ENCODE data around the gene CHRNB2. TPM values are rescaled to one million over a fixed set of nuclear protein-coding genes. Genes with fewer than 3 reads are reported as not detected.

Gene CHRNB2
- total and polyA plus RNA-seq, 2 of the 8 experiments (the other 6 are each of a cell fraction or from before 2014, with no cell fraction given), result 3.1 to 4.1 TPM

- no peak overlapping the region for H3K4ac ChIP-seq (replicated peaks; ENCODE audit: insufficient read length, low read depth, low read length)
- H2BK20ac ChIP-seq (ENCODE audit: low read length), result peak overlapping the region; percentile 21; the same call in 1 of the 2 replicates
- H3K4me2 ChIP-seq (ENCODE audit: insufficient read depth in 1 of 2, low read depth in 2 of 2, low read length in 2 of 2), result peak overlapping the region; percentile 89 to 96
- H2BK15ac ChIP-seq (ENCODE audit: low read length), result no peak overlapping the region
- no peak overlapping the region for H3K23ac ChIP-seq (ENCODE audit: insufficient read length)
- H3K79me1 ChIP-seq (ENCODE audit: low read depth, low read length), result peaks cover 9% of the 10 kb centered on the region; the same call in 1 of the 2 replicates
- peaks cover 0 to 11% of the 10 kb centered on the region in 2 experiments for H4K20me1 ChIP-seq (replicated peaks in 1 of 2; ENCODE audit: control insufficient read depth in 1 of 2, insufficient read depth in 2 of 2, low read length in 2 of 2)
- H3K4me1 ChIP-seq (replicated peaks in 1 of 4; ENCODE audit: control insufficient read depth in 3 of 4, insufficient read depth in 4 of 4, low read length in 3 of 4), result peaks cover 8 to 24% (median 15%) of the 10 kb centered on the region in 4 experiments; a peak in 6 of 7 replicates
- peaks cover 9% of the 10 kb centered on the region for H3K23me2 ChIP-seq (ENCODE audit: low read depth, low read length)
- H2AFZ ChIP-seq (ENCODE audit: low read length), result no peak overlapping the region
- WGBS, 2 experiments (ENCODE audit: extremely low coverage in 1 of 2, insufficient coverage in 1 of 2, insufficient read length in 1 of 2, insufficient replicate concordance in 2 of 2, low coverage in 1 of 2, low lambda C conversion rate in 2 of 2, missing lambda C conversion rate in 1 of 2), result 4% methylated on average over 25 of the region's 37 CpGs; no CpG with 5 or more reads in 1 of the 2 experiments
- no peaks in the 10 kb centered on the region; a peak in 1 of 8 replicates for H3K36me3 ChIP-seq (ENCODE audit: control insufficient read depth in 2 of 4, insufficient read depth in 4 of 4, low read length in 3 of 4)
- ChIA-PET CTCF (ENCODE audit: partially characterized antibody) (interaction anchor here (1.0 to 2.1 kb wide), 3 partner anchors 10 to 49 kb away, joined by 3 to 7 read pairs (median 4); no protein-coding TSS in a partner anchor), POLR2A (ENCODE audit: partially characterized antibody) (interaction anchor here (0.5 to 9.4 kb wide), 12 partner anchors 9 to 353 kb away, joined by 3 to 111 read pairs (median 4); partner anchors contain the start of genes PMVK and PYGO2)
- H4K8ac ChIP-seq (ENCODE audit: extremely low read depth, insufficient read depth, low read length), result peak overlapping the region; percentile 98; the same call in 1 of the 2 replicates
- H2BK5ac ChIP-seq (ENCODE audit: low read depth, low read length), result peak overlapping the region; percentile 99
- H3K14ac ChIP-seq (ENCODE audit: insufficient read length), result no peak overlapping the region
- H3K79me2 ChIP-seq (ENCODE audit: control insufficient read depth in 1 of 2, insufficient read depth in 2 of 2, low read length in 2 of 2), result peaks cover 31 to 74% of the 10 kb centered on the region in 2 experiments
- FAIRE-seq, result no peak
- H3K56ac ChIP-seq (replicated peaks; ENCODE audit: insufficient read length, low read depth, low read length), result peak overlapping the region; percentile 77
- H2AK5ac ChIP-seq (ENCODE audit: low read depth, low read length), result no peak overlapping the region
- H2BK120ac ChIP-seq (replicated peaks; ENCODE audit: low read depth, low read length), result peak overlapping the region; percentile 87
- no peaks in the 10 kb centered on the region for H3K9me3 ChIP-seq (ENCODE audit: insufficient read depth in 2 of 2, low read depth in 1 of 2, low read length in 1 of 2)
- no peaks in the 10 kb centered on the region for H3K27me3 ChIP-seq (replicated peaks in 1 of 4; ENCODE audit: control insufficient read depth in 3 of 4, extremely low read depth in 1 of 4, insufficient read depth in 3 of 4, low read length in 3 of 4)
- H3K4me3 ChIP-seq (ENCODE audit: extremely low read depth in 1 of 4, insufficient read depth in 2 of 4, low read depth in 3 of 4, low read length in 4 of 4), result peak overlapping the region; percentile 65 to 96 (median 91)
- H2BK12ac ChIP-seq (ENCODE audit: low read depth, low read length), result no peak overlapping the region; the same call in 1 of the 2 replicates
- H4K5ac ChIP-seq (ENCODE audit: insufficient read length, low read depth, low read length), result peak overlapping the region; percentile 95
- DNase-seq (ENCODE audit: low read depth in 1 of 2, low spot score in 2 of 2), result peak in 1 of 2 experiments; percentile 73
- peak overlapping the region in 3 of 4 experiments; percentile 94 to 97 (median 95); a peak in 6 of 7 replicates for H3K9ac ChIP-seq (replicated peaks in 1 of 4; ENCODE audit: extremely low read depth in 1 of 4, low read depth in 3 of 4, low read length in 3 of 4)
- peak overlapping the region; percentile 95 for H4K91ac ChIP-seq (replicated peaks; ENCODE audit: insufficient read length, low read length)
- H3K18ac ChIP-seq (ENCODE audit: extremely low read depth, low read length), result peak overlapping the region; percentile 100
- peak overlapping the region; percentile 98 for H3K27ac ChIP-seq (ENCODE audit: low read depth, low read length)
- TF ChIP-seq RAD21 (IDR thresholded peaks at IDR 0.05 in 1 of 2, conservative IDR thresholded peaks at IDR 0.05 in 1 of 2; ENCODE audit: low read depth in 2 of 2, low read length in 2 of 2) (no peak), GABPA (IDR thresholded peaks at IDR 0.05; ENCODE audit: borderline replicate concordance, insufficient read depth, low read length) (no peak), NANOG (IDR thresholded peaks at IDR 0.05; ENCODE audit: insufficient read depth, low read depth, low read length, poor library complexity, severe bottlenecking) (no peak), TAF7 (optimal IDR thresholded peaks at IDR 0.05; ENCODE audit: borderline replicate concordance, low read depth, low read length) (peak; percentile 85), HDAC2 (IDR thresholded peaks at IDR 0.05; ENCODE audit: borderline replicate concordance in 1 of 2, low read depth in 2 of 2, low read length in 2 of 2) (peak in 1 of 2 experiments; percentile 67; a peak in 1 of 4 replicates), RNF2 (IDR thresholded peaks at IDR 0.05; ENCODE audit: borderline replicate concordance, low read depth, low read length, missing control alignments, poor library complexity, severe bottlenecking) (no peak), POLR2AphosphoS5 (IDR thresholded peaks at IDR 0.05; ENCODE audit: low read depth, low read length) (peak; percentile 68; the same call in 1 of the 2 replicates), POLR2A (IDR thresholded peaks at IDR 0.05; ENCODE audit: control extremely low read depth in 1 of 2, low read depth in 2 of 2, low read length in 2 of 2) (peak; percentile 67 to 72; a peak in 2 of 3 replicates), TCF12 (IDR thresholded peaks at IDR 0.05; ENCODE audit: low read depth, low read length) (no peak)
Observed at GRCh38 chr1:154608397-154609270, 41.1 kb downstream of the CHRNB2 start.

Measured in H1 (cell line).